MM.1S (cell line): ENCODE results near the gene SEMA4B.

Experiments
- DNase-seq: peaks from one replicate; pipeline ENCODE4 v3.0.0-alpha.2; 2015
- H2AFZ ChIP-seq: fragments of 300-600 bp; sonication (generic); 2 replicates; pipeline ENCODE4 v1.6.0; 2016; ENCODE audit warnings: antibody characterized with exemption, low read length
- H3F3A ChIP-seq: fragments of 300-600 bp; sonication (generic); 2 replicates; pipeline ENCODE4 v1.6.1; 2016; ENCODE audit warnings: mild to moderate bottlenecking, antibody characterized with exemption, low read length, moderate library complexity, mixed read lengths; ENCODE audit not compliant: insufficient read depth
- H3K27ac ChIP-seq: fragments of 300-600 bp; sonication (generic); 2 replicates; pipeline ENCODE4 v1.5.1; 2016; ENCODE audit warnings: mild to moderate bottlenecking, low read length
- H3K27me3 ChIP-seq: fragments of 300-600 bp; sonication (generic); replicated peaks from 2 replicates; pipeline ENCODE4 v1.6.0; 2016; ENCODE audit warnings: low read length; ENCODE audit not compliant: insufficient read depth
- H3K36me3 ChIP-seq: fragments of 300-600 bp; sonication (generic); replicated peaks from 2 replicates; pipeline ENCODE4 v1.6.1; 2016; ENCODE audit warnings: mild to moderate bottlenecking, low read length, mixed read lengths; ENCODE audit not compliant: insufficient read depth
- H3K4me1 ChIP-seq: fragments of 300-600 bp; sonication (generic); 2 replicates; pipeline ENCODE4 v1.6.1; 2016; ENCODE audit warnings: low read length, mixed read lengths
- H3K4me2 ChIP-seq: fragments of 300-600 bp; sonication (generic); 2 replicates; pipeline ENCODE4 v1.6.0; 2016; ENCODE audit warnings: low read depth, low read length
- H3K4me3 ChIP-seq: fragments of 300-600 bp; sonication (generic); 2 replicates; pipeline ENCODE4 v1.5.1; 2016; ENCODE audit warnings: low read length, mixed read lengths
- H3K79me2 ChIP-seq: fragments of 300-600 bp; sonication (generic); 2 replicates; pipeline ENCODE4 v1.6.1; 2016; ENCODE audit warnings: mixed run types, low read length, mixed read lengths
- H3K9ac ChIP-seq: fragments of 300-600 bp; sonication (generic); 2 replicates; pipeline ENCODE4 v1.6.1; 2016; ENCODE audit warnings: low read length, mixed read lengths
- H3K9me2 ChIP-seq: fragments of 300-600 bp; sonication (generic); replicated peaks from 2 replicates; pipeline ENCODE4 v1.6.1; 2016; ENCODE audit warnings: mild to moderate bottlenecking, low read length, mixed read lengths; ENCODE audit not compliant: insufficient read depth
- H3K9me3 ChIP-seq: fragments of 300-600 bp; sonication (generic); replicated peaks from 2 replicates; pipeline ENCODE4 v1.6.1; 2016; ENCODE audit warnings: mild to moderate bottlenecking, low read length, mixed read lengths; ENCODE audit not compliant: insufficient read depth
- H4K20me1 ChIP-seq: fragments of 300-600 bp; sonication (generic); 2 replicates; pipeline ENCODE4 v1.6.1; 2016; ENCODE audit warnings: mild to moderate bottlenecking, low read length, moderate library complexity, mixed read lengths; ENCODE audit not compliant: insufficient read depth
- CTCF ChIP-seq: fragments of 300-600 bp; sonication (generic); IDR thresholded peaks from 2 replicates; pipeline ENCODE4 v1.5.1; 2016; ENCODE audit warnings: antibody characterized with exemption, low read length, mixed read lengths
- EZH2 ChIP-seq: fragments of 300-600 bp; sonication (generic); optimal IDR thresholded peaks from 2 replicates; pipeline ENCODE3; 2017; ENCODE audit warnings: low read depth, mild to moderate bottlenecking, antibody characterized with exemption, low read length, mixed read lengths
- EZH2phosphoT487 ChIP-seq: fragments of 300-600 bp; sonication (generic); IDR thresholded peaks from 2 replicates; pipeline ENCODE4 v1.6.1; 2018; ENCODE audit warnings: antibody characterized with exemption, low read length

Gene SEMA4B

GRCh38 chr15:90209591-90209990, 8.5 kb downstream of the SEMA4B start:
- Histone ChIP-seq H3F3A (no peaks in the 10 kb centered on the region), H3K79me2 (peaks cover 81% of the 10 kb centered on the region), H3K36me3 (0 out of 2 replicates have a peak, but pooled peaks cover 3% of the 10 kb centered on the region), H3K9me2 (no peaks in the 10 kb centered on the region), H3K4me2 (no peak overlapping the region), H3K4me3 (no peak overlapping the region), H2AFZ (no peak overlapping the region), H3K27me3 (no peaks in the 10 kb centered on the region), H3K27ac (no peak overlapping the region), H3K4me1 (no peaks in the 10 kb centered on the region), H3K9ac (no peak overlapping the region), H3K9me3 (no peaks in the 10 kb centered on the region), H4K20me1 (0 out of 2 replicates have a peak, but pooled peaks cover 3% of the 10 kb centered on the region)
- TF ChIP-seq EZH2 (no peak), CTCF (no peak), EZH2phosphoT487 (no peak)
- DNase-seq: no peak

- Histone ChIP-seq H3F3A (no peaks in the 10 kb centered on the region), H4K20me1 (0 out of 2 replicates have a peak, but pooled peaks cover 3% of the 10 kb centered on the region), H3K9me3 (no peaks in the 10 kb centered on the region), H3K36me3 (0 out of 2 replicates have a peak, but pooled peaks cover 3% of the 10 kb centered on the region), H3K9me2 (no peaks in the 10 kb centered on the region), H3K9ac (no peak overlapping the region), H3K27me3 (no peaks in the 10 kb centered on the region), H3K79me2 (peaks cover 78% of the 10 kb centered on the region), H3K4me3 (no peak overlapping the region), H3K4me2 (no peak overlapping the region), H2AFZ (no peak overlapping the region), H3K27ac (no peak overlapping the region), H3K4me1 (no peaks in the 10 kb centered on the region)
- no peak for DNase-seq
- TF ChIP-seq EZH2: no peak
- no peak for TF ChIP-seq EZH2phosphoT487
- TF ChIP-seq CTCF: no peak
Observed at GRCh38 chr15:90210593-90210992, 9.5 kb downstream of the SEMA4B start.

- no peak overlapping the region for H3K4me2 ChIP-seq
- DNase-seq: no peak
- H3K4me1 ChIP-seq: no peaks in the 10 kb centered on the region
- H3K27ac ChIP-seq: no peak overlapping the region
- no peaks in the 10 kb centered on the region for H3F3A ChIP-seq
- H3K9me2 ChIP-seq: no peaks in the 10 kb centered on the region
- H3K4me3 ChIP-seq: no peak overlapping the region
- peaks cover 74% of the 10 kb centered on the region for H3K79me2 ChIP-seq
- H3K27me3 ChIP-seq: no peaks in the 10 kb centered on the region
- H2AFZ ChIP-seq: no peak overlapping the region
- H3K36me3 ChIP-seq: 0 out of 2 replicates have a peak, but pooled peaks cover 3% of the 10 kb centered on the region
- TF ChIP-seq EZH2 (no peak), CTCF (no peak), EZH2phosphoT487 (no peak)
- no peak overlapping the region for H3K9ac ChIP-seq
- H4K20me1 ChIP-seq: 0 out of 2 replicates have a peak, but pooled peaks cover 3% of the 10 kb centered on the region
- H3K9me3 ChIP-seq: no peaks in the 10 kb centered on the region
Observed at GRCh38 chr15:90211009-90211408, 9.9 kb downstream of the SEMA4B start.
